ENCODE data around the gene PBX3.

DNA sequence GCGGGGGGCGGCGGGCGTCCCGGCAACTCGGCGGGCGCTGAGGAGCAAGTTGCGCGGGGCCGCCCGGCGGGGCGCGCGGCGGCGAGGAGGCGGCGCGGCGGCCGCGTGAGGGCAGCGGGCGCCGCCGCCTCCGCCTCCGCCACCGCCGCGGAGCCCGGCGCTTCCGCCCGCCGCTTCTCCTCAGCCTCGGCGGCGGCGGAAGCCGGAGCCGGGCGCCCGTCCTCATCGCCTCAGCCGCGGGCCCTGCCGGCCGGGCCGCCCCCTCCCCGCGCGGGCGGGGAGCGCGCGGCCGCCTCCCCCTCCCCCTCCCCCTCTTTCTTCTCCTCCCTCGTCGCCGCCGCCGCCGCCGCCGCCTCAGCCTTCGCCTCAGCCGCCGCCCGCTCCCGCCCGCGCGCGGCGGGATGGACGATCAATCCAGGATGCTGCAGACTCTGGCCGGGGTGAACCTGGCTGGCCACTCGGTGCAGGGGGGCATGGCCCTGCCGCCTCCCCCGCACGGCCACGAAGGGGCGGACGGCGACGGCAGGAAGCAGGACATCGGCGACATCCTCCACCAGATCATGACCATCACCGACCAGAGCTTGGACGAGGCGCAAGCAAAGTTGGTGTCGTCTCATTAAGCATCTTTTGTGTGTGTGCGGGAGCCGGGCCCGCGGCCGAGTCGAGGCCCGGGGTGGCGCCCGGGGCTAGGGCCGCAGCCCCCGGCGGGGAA is at the start of gene PBX3:
- TF ChIP-seq EZH2 (IDR thresholded peaks at IDR 0.05; ENCODE audit: borderline replicate concordance, low read length) = no peak
- no peak for TF ChIP-seq CTCF (conservative IDR thresholded peaks at IDR 0.05 in 1 of 2, IDR thresholded peaks at IDR 0.05 in 1 of 2; ENCODE audit: extremely low read depth in 1 of 2, insufficient read depth in 1 of 2, low read depth in 1 of 2, low read length in 2 of 2)
